ENCODE results near the gene ANKRD55.

DNA sequence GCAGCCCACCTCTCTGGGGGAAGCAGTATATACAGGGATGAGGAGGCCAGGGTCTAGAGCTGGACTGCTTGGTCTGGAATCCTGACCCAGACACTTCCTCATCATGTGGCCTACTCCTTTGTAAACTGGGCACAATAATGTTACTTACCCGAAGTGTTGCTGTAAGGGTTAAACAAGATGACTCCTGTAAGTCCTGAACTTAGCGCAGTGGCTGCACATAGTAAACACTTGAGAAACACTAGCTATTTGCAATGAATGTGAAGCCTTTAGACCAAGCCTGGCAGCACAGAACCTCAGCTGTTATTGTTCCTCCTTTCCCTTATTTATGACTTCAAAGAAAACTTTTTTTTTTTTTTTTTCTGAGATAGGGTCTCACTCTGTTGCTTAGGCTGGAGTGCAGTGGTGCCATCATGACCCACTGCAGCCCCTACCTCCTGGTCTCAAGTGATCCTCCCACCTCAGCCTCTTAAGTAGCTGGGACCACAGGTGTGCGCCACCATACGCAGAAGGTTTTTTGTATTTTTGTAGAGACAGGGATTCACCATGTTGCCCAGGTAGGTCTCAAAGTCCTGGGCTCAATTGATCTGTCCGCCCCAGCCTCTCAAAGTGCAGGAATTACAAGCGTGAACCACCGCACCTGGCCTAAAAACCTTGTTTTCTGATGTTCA, 142.2 kb downstream of the ANKRD55 start:
- no peak for TF ChIP-seq NONO (IDR thresholded peaks at IDR 0.05; ENCODE audit: low read depth in 2 of 2, low read length in 1 of 2)
- TF ChIP-seq, protein P1, sequence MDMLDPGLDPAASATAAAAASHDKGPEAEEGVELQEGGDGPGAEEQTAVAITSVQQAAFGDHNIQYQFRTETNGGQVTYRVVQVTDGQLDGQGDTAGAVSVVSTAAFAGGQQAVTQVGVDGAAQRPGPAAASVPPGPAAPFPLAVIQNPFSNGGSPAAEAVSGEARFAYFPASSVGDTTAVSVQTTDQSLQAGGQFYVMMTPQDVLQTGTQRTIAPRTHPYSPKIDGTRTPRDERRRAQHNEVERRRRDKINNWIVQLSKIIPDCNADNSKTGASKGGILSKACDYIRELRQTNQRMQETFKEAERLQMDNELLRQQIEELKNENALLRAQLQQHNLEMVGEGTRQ (CRISPR knock-in tag; IDR thresholded peaks at IDR 0.05), result no peak

All from K562 (cell line).